ENCODE data around the gene HYDIN.
A peak's percentile ranks its signal among the peaks of the same experiment; 100 is the strongest.

HYDIN gene

GRCh38 chr16:71247478-71247877, 17.0 kb upstream of the HYDIN start:
- no peak for DNase-seq
- TF ChIP-seq POLR2A (IDR thresholded peaks at IDR 0.05; ENCODE audit: low read length) = no peak
- no peak for TF ChIP-seq GATA1 (IDR thresholded peaks at IDR 0.05; ENCODE audit: low read depth, low read length)

- TF ChIP-seq GATA1 (IDR thresholded peaks at IDR 0.05; ENCODE audit: low read depth, low read length) (no peak), POLR2A (IDR thresholded peaks at IDR 0.05; ENCODE audit: low read length) (no peak)
- no peak for DNase-seq
Observed at GRCh38 chr16:71246309-71246708, 15.8 kb upstream of the HYDIN start.

GRCh38 chr16:71244521-71244920, 14.0 kb upstream of the HYDIN start:
- DNase-seq = no peak
- TF ChIP-seq POLR2A (IDR thresholded peaks at IDR 0.05; ENCODE audit: low read length) (no peak), GATA1 (IDR thresholded peaks at IDR 0.05; ENCODE audit: low read depth, low read length) (no peak)

GRCh38 chr16:71242601-71243000, 12.1 kb upstream of the HYDIN start:
- TF ChIP-seq POLR2A (IDR thresholded peaks at IDR 0.05; ENCODE audit: low read length) (no peak), GATA1 (IDR thresholded peaks at IDR 0.05; ENCODE audit: low read depth, low read length) (no peak)
- DNase-seq = no peak

- TF ChIP-seq POLR2A (IDR thresholded peaks at IDR 0.05; ENCODE audit: low read length) (no peak), GATA1 (IDR thresholded peaks at IDR 0.05; ENCODE audit: low read depth, low read length) (no peak)
- DNase-seq = no peak
Observed at GRCh38 chr16:71242036-71242435, 11.5 kb upstream of the HYDIN start.

GRCh38 chr16:71229344-71229743, 1.2 kb downstream of the HYDIN start:
- TF ChIP-seq GATA1 (IDR thresholded peaks at IDR 0.05; ENCODE audit: low read depth, low read length) (no peak), POLR2A (IDR thresholded peaks at IDR 0.05; ENCODE audit: low read length) (no peak)
- DNase-seq = no peak

GRCh38 chr16:71226229-71227141, 4.0 kb downstream of the HYDIN start:
- DNase-seq = no peak
- TF ChIP-seq GATA1 (IDR thresholded peaks at IDR 0.05; ENCODE audit: low read depth, low read length) (no peak), POLR2A (IDR thresholded peaks at IDR 0.05; ENCODE audit: low read length) (no peak)

GRCh38 chr16:71225145-71225544, 5.4 kb downstream of the HYDIN start:
- no peak for DNase-seq
- no peak for TF ChIP-seq POLR2A (IDR thresholded peaks at IDR 0.05; ENCODE audit: low read length)
- no peak for TF ChIP-seq GATA1 (IDR thresholded peaks at IDR 0.05; ENCODE audit: low read depth, low read length)

GRCh38 chr16:71218306-71218963, 12.1 kb downstream of the HYDIN start:
- TF ChIP-seq POLR2A (IDR thresholded peaks at IDR 0.05; ENCODE audit: low read length) = no peak
- DNase-seq = no peak

- no peak for TF ChIP-seq POLR2A (IDR thresholded peaks at IDR 0.05; ENCODE audit: low read length)
- DNase-seq = no peak
Observed at GRCh38 chr16:71217506-71217905, 13.0 kb downstream of the HYDIN start.

- TF ChIP-seq POLR2A (IDR thresholded peaks at IDR 0.05; ENCODE audit: low read length) (no peak), GATA1 (IDR thresholded peaks at IDR 0.05; ENCODE audit: low read depth, low read length) (no peak)
- DNase-seq = no peak
Observed at GRCh38 chr16:71216714-71217113, 13.8 kb downstream of the HYDIN start.

GRCh38 chr16:71214746-71215381, 15.7 kb downstream of the HYDIN start:
- TF ChIP-seq POLR2A (IDR thresholded peaks at IDR 0.05; ENCODE audit: low read length) (no peak), GATA1 (IDR thresholded peaks at IDR 0.05; ENCODE audit: low read depth, low read length) (no peak)
- DNase-seq = peak in 1 of 2 experiments; percentile 15

GRCh38 chr16:71205482-71206131, 24.9 kb downstream of the HYDIN start:
- DNase-seq = no peak
- TF ChIP-seq POLR2A (IDR thresholded peaks at IDR 0.05; ENCODE audit: low read length) (no peak), GATA1 (IDR thresholded peaks at IDR 0.05; ENCODE audit: low read depth, low read length) (no peak)

- no peak for DNase-seq
- TF ChIP-seq GATA1 (IDR thresholded peaks at IDR 0.05; ENCODE audit: low read depth, low read length) = no peak
- TF ChIP-seq POLR2A (IDR thresholded peaks at IDR 0.05; ENCODE audit: low read length) = no peak
Observed at GRCh38 chr16:71203631-71204030, 26.9 kb downstream of the HYDIN start.

All from erythroblast (primary cell).